SU-DHL-6 (cell line): ENCODE measurements around the gene PTH1R.

ENCODE experiments used
- H2AFZ ChIP-seq: fragments of 200-600 bp; sonication (generic); 2 replicates; pipeline ENCODE4 v1.6.1; 2014; ENCODE audit warnings: low read depth, mild to moderate bottlenecking, moderate library complexity, mixed read lengths, antibody characterized with exemption, low read length; ENCODE audit not compliant: severe bottlenecking
- H3F3A ChIP-seq: fragments of 200-600 bp; shearing (Covaris generic); 2 replicates; pipeline ENCODE4 v1.6.0; 2016; ENCODE audit warnings: antibody characterized with exemption, mild to moderate bottlenecking; ENCODE audit not compliant: insufficient read depth
- H3K27ac ChIP-seq: fragments of 200-600 bp; sonication (generic); 2 replicates; pipeline ENCODE4 v1.5.1; 2016; ENCODE audit warnings: low read depth, mild to moderate bottlenecking, low read length, moderate library complexity, mixed read lengths
- H3K27me3 ChIP-seq: fragments of 200-600 bp; sonication (generic), shearing (Covaris generic); 2 replicates; pipeline ENCODE4 v1.6.0; 2014; ENCODE audit warnings: mild to moderate bottlenecking, low read length
- H3K36me3 ChIP-seq: fragments of 200-600 bp; sonication (generic); 2 replicates; pipeline ENCODE4 v1.6.1; 2014; ENCODE audit warnings: mild to moderate bottlenecking, low read length, mixed read lengths
- H3K4me2 ChIP-seq: fragments of 300-600, 200-600 bp; shearing (Covaris generic), sonication (generic); 2 replicates; pipeline ENCODE4 v1.6.0; 2014; ENCODE audit warnings: low read length, low read depth, mild to moderate bottlenecking; ENCODE audit not compliant: poor library complexity, severe bottlenecking
- H3K4me3 ChIP-seq: fragments of 200-600 bp; sonication (generic); 2 replicates; pipeline ENCODE4 v1.5.1; 2014; ENCODE audit warnings: antibody characterized with exemption, low read length, mild to moderate bottlenecking, mixed read lengths; ENCODE audit not compliant: insufficient read depth, poor library complexity, severe bottlenecking
- H3K79me2 ChIP-seq: fragments of 200-600 bp; sonication (generic); 2 replicates; pipeline ENCODE4 v1.6.1; 2014; ENCODE audit warnings: mild to moderate bottlenecking, low read length, moderate library complexity; ENCODE audit not compliant: insufficient read depth
- H3K9ac ChIP-seq: fragments of 200-600 bp; sonication (generic); 2 replicates; pipeline ENCODE4 v1.7.0; 2014; ENCODE audit warnings: mild to moderate bottlenecking, low read length
- H3K9me2 ChIP-seq: fragments of 200-600 bp; sonication (generic); replicated peaks from 2 replicates; pipeline ENCODE4 v1.6.1; 2014; ENCODE audit warnings: low read length; ENCODE audit not compliant: insufficient read depth
- H3K9me3 ChIP-seq: fragments of 200-600 bp; sonication (generic); 2 replicates; pipeline ENCODE4 v1.6.1; 2014; ENCODE audit warnings: low read length, mixed read lengths; ENCODE audit not compliant: insufficient read depth
- H4K20me1 ChIP-seq: fragments of 200-600 bp; sonication (generic); 2 replicates; pipeline ENCODE4 v1.6.1; 2014; ENCODE audit warnings: low read depth, mild to moderate bottlenecking, antibody characterized with exemption, low read length, moderate library complexity, mixed read lengths
- EZH2phosphoT487 ChIP-seq: fragments of 200-600 bp; sonication (generic), shearing (Covaris generic); conservative IDR thresholded peaks from 2 replicates; pipeline ENCODE4 v1.6.1; 2018; ENCODE audit warnings: mild to moderate bottlenecking, antibody characterized with exemption, low read length, moderate library complexity, mixed read lengths
- TF ChIP-seq, protein P1 (sequence below): fragments of 200-600 bp; sonication (generic); IDR thresholded peaks from one replicate; pipeline ENCODE4 v1.5.1; 2017; ENCODE audit warnings: antibody characterized with exemption, mild to moderate bottlenecking, low read length, moderate library complexity; ENCODE audit not compliant: insufficient read depth, poor library complexity, severe bottlenecking

PTH1R gene

DNA sequence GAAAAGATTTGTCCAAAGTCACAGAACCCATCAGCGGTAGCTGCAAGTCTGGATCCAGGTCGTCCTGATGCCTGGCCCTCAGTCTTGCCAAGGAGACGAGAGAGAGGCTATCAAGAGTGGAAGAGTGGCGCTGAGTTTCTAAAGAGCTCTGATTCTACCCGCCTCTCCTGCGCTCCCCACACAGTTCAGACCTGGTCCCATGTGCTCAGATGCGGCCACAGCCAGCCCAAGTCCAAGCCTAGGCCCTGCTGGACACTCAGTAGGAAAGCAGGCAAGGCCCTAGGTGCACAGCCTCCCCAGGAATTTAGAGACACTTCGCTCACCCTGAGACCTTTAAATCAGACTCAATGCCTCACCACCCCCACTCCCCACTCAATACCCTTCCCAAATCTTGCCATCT lies 66.7 kb downstream of the PTH1R start:
- Histone ChIP-seq H3K79me2 (peaks cover 94% of the 10 kb centered on the region), H3K4me3 (no peak overlapping the region), H4K20me1 (peaks cover 15% of the 10 kb centered on the region; the same call in 1 of the 2 replicates), H3F3A (no peaks in the 10 kb centered on the region), H3K27ac (no peak overlapping the region), H3K4me2 (no peak overlapping the region), H3K27me3 (no peaks in the 10 kb centered on the region), H3K9me2 (no peaks in the 10 kb centered on the region), H2AFZ (no peak overlapping the region), H3K9me3 (no peaks in the 10 kb centered on the region), H3K36me3 (no peaks in the 10 kb centered on the region), H3K9ac (no peak overlapping the region)
- no peak for TF ChIP-seq EZH2phosphoT487
- TF ChIP-seq, protein P1, sequence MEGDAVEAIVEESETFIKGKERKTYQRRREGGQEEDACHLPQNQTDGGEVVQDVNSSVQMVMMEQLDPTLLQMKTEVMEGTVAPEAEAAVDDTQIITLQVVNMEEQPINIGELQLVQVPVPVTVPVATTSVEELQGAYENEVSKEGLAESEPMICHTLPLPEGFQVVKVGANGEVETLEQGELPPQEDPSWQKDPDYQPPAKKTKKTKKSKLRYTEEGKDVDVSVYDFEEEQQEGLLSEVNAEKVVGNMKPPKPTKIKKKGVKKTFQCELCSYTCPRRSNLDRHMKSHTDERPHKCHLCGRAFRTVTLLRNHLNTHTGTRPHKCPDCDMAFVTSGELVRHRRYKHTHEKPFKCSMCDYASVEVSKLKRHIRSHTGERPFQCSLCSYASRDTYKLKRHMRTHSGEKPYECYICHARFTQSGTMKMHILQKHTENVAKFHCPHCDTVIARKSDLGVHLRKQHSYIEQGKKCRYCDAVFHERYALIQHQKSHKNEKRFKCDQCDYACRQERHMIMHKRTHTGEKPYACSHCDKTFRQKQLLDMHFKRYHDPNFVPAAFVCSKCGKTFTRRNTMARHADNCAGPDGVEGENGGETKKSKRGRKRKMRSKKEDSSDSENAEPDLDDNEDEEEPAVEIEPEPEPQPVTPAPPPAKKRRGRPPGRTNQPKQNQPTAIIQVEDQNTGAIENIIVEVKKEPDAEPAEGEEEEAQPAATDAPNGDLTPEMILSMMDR = no peak

GRCh38 chr3:46946416-46946815 lies 68.9 kb downstream of the PTH1R start:
- Histone ChIP-seq H3F3A (no peaks in the 10 kb centered on the region), H3K4me2 (no peak overlapping the region)
- TF ChIP-seq, protein P1 = no peak

DNA sequence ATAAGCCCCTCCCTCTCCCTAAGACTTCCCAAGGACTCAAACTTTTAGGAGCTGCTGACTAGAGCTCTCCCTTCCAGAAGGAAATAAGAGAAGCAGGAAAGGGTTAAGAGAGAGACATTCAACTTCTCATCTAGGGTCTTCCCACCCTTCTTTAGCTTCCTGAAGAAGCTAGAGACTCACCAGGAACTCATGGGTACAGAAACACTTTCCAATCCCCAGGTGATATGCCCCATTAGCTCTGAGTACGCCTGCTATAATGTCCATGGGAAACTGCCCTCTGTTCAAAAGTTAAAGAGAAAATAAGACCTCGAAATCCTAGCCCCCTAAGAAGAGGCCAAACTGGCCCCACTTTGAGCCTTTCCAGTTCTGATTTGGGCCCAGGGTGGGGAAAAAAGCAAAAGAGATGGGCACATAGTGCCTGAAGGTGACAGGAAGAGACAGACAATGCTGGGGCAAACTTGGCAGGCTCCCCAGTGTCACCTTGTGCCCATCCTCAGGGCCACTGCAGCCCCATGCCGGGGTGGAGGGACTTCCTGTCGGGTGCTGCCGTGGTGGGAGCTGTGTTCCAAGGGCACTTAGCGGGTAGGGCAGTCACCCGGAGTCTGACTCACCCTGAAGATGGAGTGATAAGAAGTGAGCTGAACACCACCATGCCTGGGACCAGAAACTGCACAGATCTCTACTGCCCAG lies 69.5 kb downstream of the PTH1R start:
- no peak overlapping the region for H3K4me2 ChIP-seq
- no peaks in the 10 kb centered on the region for H3F3A ChIP-seq
- no peak overlapping the region for H3K9ac ChIP-seq
- TF ChIP-seq, protein P1 = no peak
- TF ChIP-seq EZH2phosphoT487 = no peak
- no peak overlapping the region for H3K27ac ChIP-seq
- no peaks in the 10 kb centered on the region for H3K27me3 ChIP-seq
- no peak overlapping the region for H3K4me3 ChIP-seq
- H3K36me3 ChIP-seq = no peaks in the 10 kb centered on the region
- H3K79me2 ChIP-seq = peaks cover 98% of the 10 kb centered on the region
- no peaks in the 10 kb centered on the region for H3K9me2 ChIP-seq
- H2AFZ ChIP-seq = no peak overlapping the region
- no peaks in the 10 kb centered on the region for H3K9me3 ChIP-seq
- peaks cover 18% of the 10 kb centered on the region; the same call in 1 of the 2 replicates for H4K20me1 ChIP-seq

More at GRCh38 chr3:46946416-46946815, 68.9 kb downstream of the PTH1R start:
- Histone ChIP-seq H3K9me2 (no peaks in the 10 kb centered on the region), H2AFZ (no peak overlapping the region), H4K20me1 (peaks cover 18% of the 10 kb centered on the region; the same call in 1 of the 2 replicates), H3K79me2 (peaks cover 100% of the 10 kb centered on the region), H3K27ac (no peak overlapping the region), H3K27me3 (no peaks in the 10 kb centered on the region), H3K9me3 (no peaks in the 10 kb centered on the region), H3K36me3 (no peaks in the 10 kb centered on the region), H3K9ac (no peak overlapping the region), H3K4me3 (no peak overlapping the region)
